ENCODE data around the gene SIGLEC12. TPM values are rescaled to one million over a fixed set of nuclear protein-coding genes. Genes with fewer than 3 reads are reported as not detected.

Gene SIGLEC12
- total and polyA plus RNA-seq, 9 of the 15 experiments (the other 6 are each of a cell fraction or from before 2014, with no cell fraction given), result 0.08 to 1.3 (median 0.54) TPM

DNA sequence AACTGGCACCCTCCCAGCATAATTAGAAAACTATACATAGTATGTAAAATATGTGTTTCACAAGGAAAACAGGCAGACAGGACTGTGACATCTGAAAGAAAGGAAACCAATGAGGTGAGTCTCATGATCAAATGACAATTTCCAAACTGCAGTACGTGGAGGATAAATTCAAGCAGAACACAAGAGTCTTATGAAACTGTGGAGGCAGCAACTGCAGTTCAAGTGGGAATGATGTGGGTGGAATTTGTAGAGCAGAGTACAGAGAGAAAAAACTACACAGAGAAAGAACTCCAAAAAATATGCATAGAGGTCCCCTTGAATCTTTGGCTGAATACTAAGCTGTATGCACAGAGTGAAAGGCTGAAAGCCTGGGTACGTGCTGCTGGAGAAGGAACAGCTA, 20.2 kb upstream of the SIGLEC12 start:
- TF ChIP-seq RB1 (IDR thresholded peaks at IDR 0.05; ENCODE audit: low read depth), result no peak
- no peak for TF ChIP-seq BCL6 (CRISPR knock-in tag; IDR thresholded peaks at IDR 0.05)
- no peak for TF ChIP-seq MCM3 (IDR thresholded peaks at IDR 0.05)
- TF ChIP-seq, protein P1, sequence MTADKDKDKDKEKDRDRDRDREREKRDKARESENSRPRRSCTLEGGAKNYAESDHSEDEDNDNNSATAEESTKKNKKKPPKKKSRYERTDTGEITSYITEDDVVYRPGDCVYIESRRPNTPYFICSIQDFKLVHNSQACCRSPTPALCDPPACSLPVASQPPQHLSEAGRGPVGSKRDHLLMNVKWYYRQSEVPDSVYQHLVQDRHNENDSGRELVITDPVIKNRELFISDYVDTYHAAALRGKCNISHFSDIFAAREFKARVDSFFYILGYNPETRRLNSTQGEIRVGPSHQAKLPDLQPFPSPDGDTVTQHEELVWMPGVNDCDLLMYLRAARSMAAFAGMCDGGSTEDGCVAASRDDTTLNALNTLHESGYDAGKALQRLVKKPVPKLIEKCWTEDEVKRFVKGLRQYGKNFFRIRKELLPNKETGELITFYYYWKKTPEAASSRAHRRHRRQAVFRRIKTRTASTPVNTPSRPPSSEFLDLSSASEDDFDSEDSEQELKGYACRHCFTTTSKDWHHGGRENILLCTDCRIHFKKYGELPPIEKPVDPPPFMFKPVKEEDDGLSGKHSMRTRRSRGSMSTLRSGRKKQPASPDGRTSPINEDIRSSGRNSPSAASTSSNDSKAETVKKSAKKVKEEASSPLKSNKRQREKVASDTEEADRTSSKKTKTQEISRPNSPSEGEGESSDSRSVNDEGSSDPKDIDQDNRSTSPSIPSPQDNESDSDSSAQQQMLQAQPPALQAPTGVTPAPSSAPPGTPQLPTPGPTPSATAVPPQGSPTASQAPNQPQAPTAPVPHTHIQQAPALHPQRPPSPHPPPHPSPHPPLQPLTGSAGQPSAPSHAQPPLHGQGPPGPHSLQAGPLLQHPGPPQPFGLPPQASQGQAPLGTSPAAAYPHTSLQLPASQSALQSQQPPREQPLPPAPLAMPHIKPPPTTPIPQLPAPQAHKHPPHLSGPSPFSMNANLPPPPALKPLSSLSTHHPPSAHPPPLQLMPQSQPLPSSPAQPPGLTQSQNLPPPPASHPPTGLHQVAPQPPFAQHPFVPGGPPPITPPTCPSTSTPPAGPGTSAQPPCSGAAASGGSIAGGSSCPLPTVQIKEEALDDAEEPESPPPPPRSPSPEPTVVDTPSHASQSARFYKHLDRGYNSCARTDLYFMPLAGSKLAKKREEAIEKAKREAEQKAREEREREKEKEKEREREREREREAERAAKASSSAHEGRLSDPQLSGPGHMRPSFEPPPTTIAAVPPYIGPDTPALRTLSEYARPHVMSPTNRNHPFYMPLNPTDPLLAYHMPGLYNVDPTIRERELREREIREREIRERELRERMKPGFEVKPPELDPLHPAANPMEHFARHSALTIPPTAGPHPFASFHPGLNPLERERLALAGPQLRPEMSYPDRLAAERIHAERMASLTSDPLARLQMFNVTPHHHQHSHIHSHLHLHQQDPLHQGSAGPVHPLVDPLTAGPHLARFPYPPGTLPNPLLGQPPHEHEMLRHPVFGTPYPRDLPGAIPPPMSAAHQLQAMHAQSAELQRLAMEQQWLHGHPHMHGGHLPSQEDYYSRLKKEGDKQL (CRISPR knock-in tag; IDR thresholded peaks at IDR 0.05; ENCODE audit: borderline replicate concordance), result no peak
- Histone ChIP-seq H3K4me2 (ENCODE audit: insufficient read depth, low read length) (no peak overlapping the region), H3K9me1 (ENCODE audit: control insufficient read depth, insufficient read depth, low read length) (no peaks in the 10 kb centered on the region), H2AFZ (ENCODE audit: low read depth, low read length) (no peak overlapping the region), H3K36me3 (ENCODE audit: control insufficient read depth, insufficient read depth, low read length) (0 out of 3 replicates have a peak, but pooled peaks cover 2% of the 10 kb centered on the region), H3K27me3 (ENCODE audit: control insufficient read depth in 2 of 2, insufficient read depth in 2 of 2, low read length in 2 of 2) (no peaks in the 10 kb centered on the region), H3K79me2 (ENCODE audit: control insufficient read depth, insufficient read depth, low read length) (no peaks in the 10 kb centered on the region), H4K20me1 (replicated peaks; ENCODE audit: control insufficient read depth, insufficient read depth, low read length) (no peaks in the 10 kb centered on the region), H3K4me1 (replicated peaks in 1 of 2; ENCODE audit: control insufficient read depth in 2 of 2, insufficient read depth in 2 of 2, low read length in 2 of 2) (peaks cover 23 to 33% of the 10 kb centered on the region in 2 experiments), H3K9ac (ENCODE audit: insufficient read depth in 1 of 2, low read depth in 2 of 2, low read length in 2 of 2) (no peak overlapping the region), H3K27ac (ENCODE audit: extremely low read depth, low read depth, low read length) (no peak overlapping the region), H3K4me3 (no peak overlapping the region), H3K9me3 (replicated peaks; ENCODE audit: control insufficient read depth, insufficient read depth, low read depth, low read length) (peaks cover 9% of the 10 kb centered on the region; the same call in 1 of the 2 replicates)
- ChIA-PET CTCF (ENCODE audit: low intra/inter-chr PET ratio) (no interaction called here), POLR2A (interaction anchor here (0.9 to 2.0 kb wide), 2 partner anchors 16 to 26 kb away, joined by 3 to 9 read pairs; no protein-coding TSS in a partner anchor)
- DNase-seq (ENCODE audit: extremely low read depth in 1 of 4, low spot score in 3 of 4), result no peak
- intact Hi-C loops (cut with micrococcal nuclease) (no loop called here), in situ Hi-C loops (cut with MboI) (no loop called here)
- WGBS (ENCODE audit: insufficient coverage, low coverage, missing lambda C conversion rate), result 79% methylated on average over 2 of the region's 2 CpGs
- FAIRE-seq, result no peak
- no TSS peak for BruUV-seq (replicated peaks)
- ATAC-seq, result no peak

Data from K562 (cell line).